Measurements from ENCODE around the gene JADE2.
"Not testable (repeated sequence)": the region's sequence is repeated elsewhere in the genome, so short reads cannot be mapped to it uniquely, and the experiment has no call there.

Gene JADE2

GRCh38 chr5:134549714-134550113, 24.2 kb downstream of the JADE2 start:
- peak; percentile 39 for DNase-seq
- peak; percentile 83 for ATAC-seq
- peaks cover 72% of the 10 kb centered on the region for H3K4me1 Mint-ChIP-seq
- no peaks in the 10 kb centered on the region for H3K27me3 Mint-ChIP-seq
- H3K36me3 Mint-ChIP-seq (ENCODE audit: low read depth): peaks cover 38% of the 10 kb centered on the region
- H3K27ac Mint-ChIP-seq: peak overlapping the region; percentile 85
- H3K9me3 Mint-ChIP-seq: no peaks in the 10 kb centered on the region
- no peak overlapping the region for H3K4me3 Mint-ChIP-seq

- H3K36me3 Mint-ChIP-seq (ENCODE audit: low read depth): peaks cover 40% of the 10 kb centered on the region
- H3K27me3 Mint-ChIP-seq: no peaks in the 10 kb centered on the region
- no peak for ATAC-seq
- no peaks in the 10 kb centered on the region for H3K9me3 Mint-ChIP-seq
- H3K4me3 Mint-ChIP-seq: no peak overlapping the region
- H3K27ac Mint-ChIP-seq: peak overlapping the region; percentile 85
- H3K4me1 Mint-ChIP-seq: peaks cover 72% of the 10 kb centered on the region
- no peak for DNase-seq
Observed at GRCh38 chr5:134550271-134551214, 25.1 kb downstream of the JADE2 start.

GRCh38 chr5:134551901-134552300, 26.4 kb downstream of the JADE2 start:
- peak overlapping the region; percentile 71 for H3K27ac Mint-ChIP-seq
- no peak overlapping the region for H3K4me3 Mint-ChIP-seq
- no peak for ATAC-seq
- no peaks in the 10 kb centered on the region for H3K9me3 Mint-ChIP-seq
- H3K27me3 Mint-ChIP-seq: no peaks in the 10 kb centered on the region
- peaks cover 46% of the 10 kb centered on the region for H3K36me3 Mint-ChIP-seq (ENCODE audit: low read depth)
- no peak for DNase-seq
- peaks cover 76% of the 10 kb centered on the region for H3K4me1 Mint-ChIP-seq

GRCh38 chr5:134552301-134552700, 26.8 kb downstream of the JADE2 start:
- ATAC-seq (no peak), DNase-seq (no peak)
- H3K4me3 Mint-ChIP-seq: no peak overlapping the region

DNA sequence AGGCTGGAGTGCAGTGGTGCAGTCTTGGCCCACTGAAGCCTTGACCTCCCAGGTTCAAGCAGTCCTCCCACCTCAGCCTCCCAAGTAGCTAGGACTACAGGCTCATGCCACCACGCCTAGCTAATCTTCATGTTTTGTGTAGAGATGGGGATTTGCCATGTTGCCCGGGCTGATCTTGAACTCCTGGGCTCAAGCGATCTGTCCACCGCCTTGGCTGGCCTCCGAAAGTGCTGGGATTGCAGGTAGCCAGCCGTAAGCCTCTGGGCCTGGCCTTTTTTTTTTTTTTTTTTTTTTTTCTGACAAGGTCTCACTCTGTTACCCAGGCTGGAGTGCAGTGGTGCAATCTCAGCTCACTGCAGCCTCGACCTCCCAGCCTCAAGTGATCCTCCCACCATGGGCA, 27.2 kb downstream of the JADE2 start:
- peaks cover 70% of the 10 kb centered on the region for H3K4me1 Mint-ChIP-seq
- H3K4me3 Mint-ChIP-seq, DNase-seq, H3K9me3 Mint-ChIP-seq, ATAC-seq, H3K27me3 Mint-ChIP-seq: not testable (repeated sequence)
- H3K36me3 Mint-ChIP-seq (ENCODE audit: low read depth): peaks cover 44% of the 10 kb centered on the region
- H3K27ac Mint-ChIP-seq: peak overlapping the region; percentile 71

More at GRCh38 chr5:134552301-134552700, 26.8 kb downstream of the JADE2 start:
- Mint-ChIP-seq H3K9me3 (no peaks in the 10 kb centered on the region), H3K36me3 (ENCODE audit: low read depth) (peaks cover 47% of the 10 kb centered on the region), H3K27ac (peak overlapping the region; percentile 26), H3K4me1 (peaks cover 74% of the 10 kb centered on the region), H3K27me3 (no peaks in the 10 kb centered on the region)

DNA sequence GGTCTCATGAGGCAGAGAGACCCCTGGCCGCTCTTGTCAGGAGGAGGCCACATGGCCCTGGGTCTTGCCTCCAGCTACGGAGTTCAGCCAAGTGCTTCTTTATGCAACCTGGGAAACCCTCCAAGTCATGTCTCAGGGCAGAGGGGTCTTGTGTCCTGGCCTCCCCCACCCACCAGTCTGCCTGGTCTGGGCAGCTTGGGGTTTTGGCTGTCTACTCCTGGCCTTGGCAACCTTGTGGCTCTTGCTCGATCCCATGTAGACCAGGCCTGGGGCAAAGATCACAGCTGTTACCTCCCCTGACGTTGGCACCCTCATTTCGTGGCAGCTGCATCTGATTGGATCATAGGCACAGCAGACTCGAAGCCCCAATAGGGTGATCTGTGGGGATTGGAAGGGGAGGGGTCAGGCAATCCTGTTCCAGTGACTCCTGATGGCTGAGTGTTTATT, 28.4 kb downstream of the JADE2 start:
- Mint-ChIP-seq H3K9me3 (no peaks in the 10 kb centered on the region), H3K4me3 (no peak overlapping the region), H3K36me3 (ENCODE audit: low read depth) (peaks cover 38% of the 10 kb centered on the region), H3K27ac (peak overlapping the region; percentile 97), H3K27me3 (no peaks in the 10 kb centered on the region), H3K4me1 (peaks cover 59% of the 10 kb centered on the region)
- ATAC-seq (no peak), DNase-seq (no peak)

DNA sequence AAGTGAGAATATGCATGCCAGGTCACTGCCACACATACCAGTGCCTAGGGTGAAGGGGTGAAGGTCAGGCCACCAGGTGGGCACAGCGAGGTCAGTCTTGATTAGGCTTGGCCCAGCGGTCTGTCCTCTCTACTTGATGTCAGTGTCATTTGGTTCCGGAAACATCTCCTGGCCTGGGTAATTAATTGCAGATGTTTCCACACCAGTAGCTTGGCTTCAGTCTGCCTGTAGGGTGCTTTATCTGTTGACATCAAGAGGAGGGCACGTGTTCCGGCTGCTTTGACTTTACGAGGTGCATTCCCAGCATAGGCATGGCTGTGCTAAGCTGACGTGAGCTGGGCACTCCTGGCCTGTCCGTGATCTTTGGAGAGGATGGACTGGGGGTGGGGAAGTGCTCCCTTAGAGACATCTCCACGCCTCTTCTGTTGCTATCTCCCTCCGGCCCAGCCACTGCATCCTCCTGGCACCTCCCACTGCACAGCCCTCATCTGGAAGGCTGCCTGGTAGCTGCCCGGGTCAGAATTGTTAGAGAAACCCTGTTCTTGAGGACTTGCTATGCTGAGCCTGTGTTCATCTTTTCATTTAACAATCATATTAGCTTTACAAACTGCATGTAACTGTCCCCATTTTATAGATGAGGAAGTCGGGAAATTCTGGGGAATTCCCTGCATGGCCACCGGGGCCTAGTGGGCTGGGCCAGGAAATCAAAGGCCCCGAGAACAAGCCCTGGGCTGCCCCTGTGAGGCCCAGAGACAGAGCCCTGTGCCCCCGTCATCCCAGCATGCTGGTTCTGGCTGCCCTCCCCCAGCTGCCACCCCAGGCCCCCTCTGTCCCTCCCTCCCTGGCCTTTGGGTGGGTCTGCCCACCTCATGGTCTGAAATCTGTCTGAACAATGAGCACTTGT, 29.1 kb downstream of the JADE2 start:
- peak; percentile 71 for DNase-seq
- Mint-ChIP-seq H3K27ac (peak overlapping the region; percentile 97), H3K9me3 (no peaks in the 10 kb centered on the region), H3K4me3 (peak overlapping the region; percentile 74), H3K4me1 (peaks cover 52% of the 10 kb centered on the region), H3K27me3 (no peaks in the 10 kb centered on the region), H3K36me3 (ENCODE audit: low read depth) (peaks cover 36% of the 10 kb centered on the region)
- peak; percentile 53 for ATAC-seq

- peaks cover 36% of the 10 kb centered on the region for H3K36me3 Mint-ChIP-seq (ENCODE audit: low read depth)
- no peak for ATAC-seq
- H3K27ac Mint-ChIP-seq: peak overlapping the region; percentile 97
- DNase-seq: peak; percentile 32
- H3K27me3 Mint-ChIP-seq: no peaks in the 10 kb centered on the region
- H3K4me3 Mint-ChIP-seq: peak overlapping the region; percentile 74
- peaks cover 44% of the 10 kb centered on the region for H3K4me1 Mint-ChIP-seq
- H3K9me3 Mint-ChIP-seq: no peaks in the 10 kb centered on the region
Observed at GRCh38 chr5:134555223-134555889, 29.9 kb downstream of the JADE2 start.

DNA sequence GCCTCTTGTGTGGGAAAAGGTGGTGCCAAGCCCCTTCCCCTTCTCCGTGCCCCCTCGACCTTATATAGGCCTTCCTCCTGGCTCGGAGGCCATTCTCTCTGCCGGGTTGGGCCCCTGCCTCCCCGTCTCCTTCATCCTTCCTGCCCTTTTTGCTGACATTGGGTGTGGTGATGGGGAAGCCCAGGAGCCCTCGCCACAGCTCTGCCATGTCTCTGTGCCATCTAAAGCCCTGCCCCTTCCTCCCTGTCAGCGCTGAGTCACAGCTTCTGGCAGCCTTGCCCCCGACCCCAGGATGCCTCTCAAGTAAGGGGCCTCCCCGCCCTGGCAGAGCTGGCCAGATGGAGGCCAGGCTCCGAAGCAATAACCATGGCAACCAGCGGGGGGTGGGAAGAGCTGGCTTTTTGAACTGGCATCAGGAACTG, 30.4 kb downstream of the JADE2 start:
- Mint-ChIP-seq H3K27me3 (no peaks in the 10 kb centered on the region), H3K4me1 (peaks cover 38% of the 10 kb centered on the region), H3K4me3 (peak overlapping the region; percentile 74), H3K27ac (peak overlapping the region; percentile 97), H3K9me3 (no peaks in the 10 kb centered on the region), H3K36me3 (ENCODE audit: low read depth) (peaks cover 37% of the 10 kb centered on the region)
- ATAC-seq (peak; percentile 97), DNase-seq (peak; percentile 92)

DNA sequence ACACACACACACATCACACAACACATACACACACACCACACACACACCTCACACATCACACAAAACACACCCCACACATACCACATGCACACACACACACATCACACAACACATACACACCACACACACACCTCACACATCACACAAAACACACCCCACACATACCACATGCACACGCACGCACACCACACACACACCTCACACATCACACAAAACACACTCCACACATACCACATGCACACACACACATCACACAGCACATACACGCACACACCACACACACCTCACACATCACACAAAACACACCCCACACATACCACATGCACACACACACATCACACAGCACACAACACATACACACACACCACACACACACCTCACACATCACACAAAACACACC, 31.1 kb downstream of the JADE2 start:
- not testable (repeated sequence) for H3K9me3 Mint-ChIP-seq, DNase-seq, ATAC-seq, H3K4me3 Mint-ChIP-seq, H3K27me3 Mint-ChIP-seq
- peak overlapping the region; percentile 87 for H3K27ac Mint-ChIP-seq
- H3K36me3 Mint-ChIP-seq (ENCODE audit: low read depth): peaks cover 39% of the 10 kb centered on the region
- H3K4me1 Mint-ChIP-seq: peaks cover 36% of the 10 kb centered on the region

GRCh38 chr5:134556994-134557393, 31.5 kb downstream of the JADE2 start:
- ATAC-seq: no peak
- H3K4me3 Mint-ChIP-seq: no peak overlapping the region
- no peak for DNase-seq
- no peaks in the 10 kb centered on the region for H3K9me3 Mint-ChIP-seq
- H3K27ac Mint-ChIP-seq: peak overlapping the region; percentile 87
- peaks cover 33% of the 10 kb centered on the region for H3K4me1 Mint-ChIP-seq
- H3K36me3 Mint-ChIP-seq (ENCODE audit: low read depth): peaks cover 38% of the 10 kb centered on the region
- no peaks in the 10 kb centered on the region for H3K27me3 Mint-ChIP-seq

- Mint-ChIP-seq H3K9me3 (no peaks in the 10 kb centered on the region), H3K4me3 (no peak overlapping the region), H3K27ac (peak overlapping the region; percentile 4), H3K4me1 (peaks cover 31% of the 10 kb centered on the region), H3K36me3 (ENCODE audit: low read depth) (peaks cover 41% of the 10 kb centered on the region), H3K27me3 (no peaks in the 10 kb centered on the region)
- ATAC-seq (no peak), DNase-seq (no peak)
Observed at GRCh38 chr5:134559672-134560071, 34.2 kb downstream of the JADE2 start.

DNA sequence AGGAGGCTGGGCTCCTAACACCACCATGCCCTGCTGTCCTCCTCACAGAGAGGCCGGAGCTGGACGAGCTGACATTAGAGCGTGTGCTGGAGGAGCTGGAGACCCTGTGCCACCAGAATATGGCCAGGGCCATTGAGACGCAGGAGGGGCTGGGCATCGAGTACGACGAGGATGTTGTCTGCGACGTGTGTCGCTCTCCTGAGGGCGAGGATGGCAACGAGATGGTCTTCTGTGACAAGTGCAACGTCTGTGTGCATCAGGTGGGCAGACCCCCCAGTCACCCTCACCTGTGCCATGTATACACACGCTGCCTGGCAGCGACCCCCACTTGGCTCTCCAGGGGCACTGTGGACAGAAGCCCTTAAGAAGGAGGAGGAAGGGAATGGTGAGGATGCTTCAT, 35.2 kb downstream of the JADE2 start:
- Mint-ChIP-seq H3K4me1 (peaks cover 21% of the 10 kb centered on the region), H3K9me3 (no peaks in the 10 kb centered on the region), H3K27me3 (no peaks in the 10 kb centered on the region), H3K27ac (no peak overlapping the region), H3K4me3 (no peak overlapping the region), H3K36me3 (ENCODE audit: low read depth) (peaks cover 37% of the 10 kb centered on the region)
- ATAC-seq: no peak
- DNase-seq: no peak

GRCh38 chr5:134561871-134562296, 36.4 kb downstream of the JADE2 start:
- no peaks in the 10 kb centered on the region for H3K27me3 Mint-ChIP-seq
- DNase-seq (no peak), ATAC-seq (no peak)
- peak overlapping the region; percentile 62 for H3K27ac Mint-ChIP-seq
- H3K4me3 Mint-ChIP-seq: no peak overlapping the region
- H3K4me1 Mint-ChIP-seq: peaks cover 11% of the 10 kb centered on the region
- no peaks in the 10 kb centered on the region for H3K9me3 Mint-ChIP-seq
- H3K36me3 Mint-ChIP-seq (ENCODE audit: low read depth): peaks cover 30% of the 10 kb centered on the region

All from activated naive CD8-positive, alpha-beta T cell treated with anti-CD3 and anti-CD28 coated beads, Interleukin-2, amount 50 U/mL, for 24 hours (primary cell).